Measurements from ENCODE around the gene ZNF181. TPM values are rescaled to one million over a fixed set of nuclear protein-coding genes. Genes with fewer than 3 reads are reported as not detected.
A peak's percentile ranks its signal among the peaks of the same experiment; 100 is the strongest.

The ZNF181 gene
- total and polyA plus RNA-seq, 2 donors (not counting 1 experiment from before 2014, with no cell fraction given): 6.6 to 22.0 TPM

DNA sequence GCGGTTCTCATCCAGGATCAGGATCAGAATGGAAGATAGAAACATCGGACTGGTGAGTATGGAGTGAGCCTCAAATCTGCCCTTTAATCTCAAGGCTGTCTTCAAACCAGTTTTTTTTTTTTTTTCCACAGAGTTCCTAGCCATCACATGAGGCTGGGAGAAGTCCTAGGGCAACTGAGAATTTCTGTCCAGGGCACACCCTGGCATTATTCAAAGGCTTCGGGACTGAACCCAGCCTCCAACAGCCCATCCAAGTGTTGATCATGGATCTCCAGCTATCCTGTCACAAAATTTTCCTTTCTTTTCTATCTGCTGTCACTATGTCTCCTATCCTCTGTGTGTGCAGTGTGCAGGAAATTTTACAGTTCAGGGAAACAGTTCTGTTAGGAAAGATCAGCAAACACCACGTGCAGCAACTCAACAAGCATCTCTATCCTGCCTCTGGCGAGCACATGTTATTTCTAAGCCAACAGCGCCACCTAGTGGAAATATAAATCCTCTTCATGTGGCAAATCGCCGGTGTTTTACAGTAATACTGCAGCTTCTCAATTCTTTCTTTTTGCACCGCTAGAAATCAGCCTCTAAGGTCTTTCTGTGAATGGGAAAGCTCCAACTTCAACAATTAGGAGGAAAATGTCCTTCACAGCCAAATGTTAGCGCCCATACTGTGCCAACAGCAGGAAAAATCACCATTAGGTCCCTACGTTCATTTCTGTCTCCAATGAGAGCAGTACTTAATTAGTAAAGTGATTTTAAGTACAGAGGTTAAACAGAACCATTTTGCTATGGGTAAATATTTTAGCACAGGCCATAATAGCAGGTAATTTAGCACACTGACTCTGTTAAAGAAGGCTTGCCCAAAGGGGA lies 21.4 kb upstream of the ZNF181 start:
- Histone ChIP-seq H3K27me3 (ENCODE audit: control insufficient read depth, insufficient read depth, low read length) (no peaks in the 10 kb centered on the region), H3K27ac (ENCODE audit: insufficient read depth, low read length) (no peak overlapping the region), H4K20me1 (ENCODE audit: control insufficient read depth, extremely low read depth, insufficient read depth, low read length) (no peaks in the 10 kb centered on the region), H3K79me2 (ENCODE audit: control insufficient read depth, insufficient read depth, low read length) (no peaks in the 10 kb centered on the region), H3K36me3 (ENCODE audit: control insufficient read depth, insufficient read depth, low read length) (no peaks in the 10 kb centered on the region), H3K4me3 (replicated peaks in 1 of 4; ENCODE audit: control extremely low read depth in 1 of 4, insufficient read depth in 1 of 4, low read depth in 3 of 4, low read length in 4 of 4) (no peak overlapping the region), H3K4me1 (ENCODE audit: control insufficient read depth, extremely low read depth, insufficient read depth, low read length) (no peaks in the 10 kb centered on the region), H3K4me2 (ENCODE audit: extremely low read depth, insufficient read depth, low read length) (no peak overlapping the region), H3K9me3 (ENCODE audit: control insufficient read depth, insufficient read depth, low read depth, low read length) (no peaks in the 10 kb centered on the region), H2AFZ (ENCODE audit: low read length) (no peak overlapping the region), H3K9ac (ENCODE audit: insufficient read depth, low read length) (no peak overlapping the region)
- TF ChIP-seq, protein P1, sequence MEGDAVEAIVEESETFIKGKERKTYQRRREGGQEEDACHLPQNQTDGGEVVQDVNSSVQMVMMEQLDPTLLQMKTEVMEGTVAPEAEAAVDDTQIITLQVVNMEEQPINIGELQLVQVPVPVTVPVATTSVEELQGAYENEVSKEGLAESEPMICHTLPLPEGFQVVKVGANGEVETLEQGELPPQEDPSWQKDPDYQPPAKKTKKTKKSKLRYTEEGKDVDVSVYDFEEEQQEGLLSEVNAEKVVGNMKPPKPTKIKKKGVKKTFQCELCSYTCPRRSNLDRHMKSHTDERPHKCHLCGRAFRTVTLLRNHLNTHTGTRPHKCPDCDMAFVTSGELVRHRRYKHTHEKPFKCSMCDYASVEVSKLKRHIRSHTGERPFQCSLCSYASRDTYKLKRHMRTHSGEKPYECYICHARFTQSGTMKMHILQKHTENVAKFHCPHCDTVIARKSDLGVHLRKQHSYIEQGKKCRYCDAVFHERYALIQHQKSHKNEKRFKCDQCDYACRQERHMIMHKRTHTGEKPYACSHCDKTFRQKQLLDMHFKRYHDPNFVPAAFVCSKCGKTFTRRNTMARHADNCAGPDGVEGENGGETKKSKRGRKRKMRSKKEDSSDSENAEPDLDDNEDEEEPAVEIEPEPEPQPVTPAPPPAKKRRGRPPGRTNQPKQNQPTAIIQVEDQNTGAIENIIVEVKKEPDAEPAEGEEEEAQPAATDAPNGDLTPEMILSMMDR (conservative IDR thresholded peaks at IDR 0.05 in 1 of 2, IDR thresholded peaks at IDR 0.05 in 1 of 2; ENCODE audit: low read depth in 1 of 2, low read length in 2 of 2): peak; percentile 58 to 61
- TF ChIP-seq EZH2 (IDR thresholded peaks at IDR 0.05; ENCODE audit: low read length, missing control alignments): no peak
- peak; percentile 59 to 87 for DNase-seq (ENCODE audit: low read depth in 2 of 2)

DNA sequence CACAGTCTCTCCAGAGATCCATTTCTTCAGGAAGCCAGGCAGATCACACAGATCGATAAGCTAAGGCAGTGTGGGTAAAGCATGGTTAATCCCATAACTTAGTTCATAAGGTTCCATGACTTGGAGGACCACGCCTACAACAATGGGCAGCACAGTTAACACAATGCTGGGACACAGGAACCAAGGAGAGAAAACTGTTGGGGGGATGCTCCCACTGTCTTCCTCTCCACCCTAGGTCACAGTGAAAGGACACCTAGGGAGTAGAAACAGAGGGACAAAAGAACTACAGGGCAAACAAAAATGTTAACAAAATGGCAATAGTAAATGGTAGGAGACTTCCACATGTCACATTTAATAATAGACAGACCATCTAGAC lies 20.8 kb upstream of the ZNF181 start:
- Histone ChIP-seq H3K4me2 (ENCODE audit: extremely low read depth, insufficient read depth, low read length) (no peak overlapping the region), H3K27ac (ENCODE audit: insufficient read depth, low read length) (no peak overlapping the region), H3K4me1 (ENCODE audit: control insufficient read depth, extremely low read depth, insufficient read depth, low read length) (no peaks in the 10 kb centered on the region), H3K4me3 (replicated peaks in 1 of 4; ENCODE audit: control extremely low read depth in 1 of 4, insufficient read depth in 1 of 4, low read depth in 3 of 4, low read length in 4 of 4) (no peak overlapping the region), H3K9ac (ENCODE audit: insufficient read depth, low read length) (no peak overlapping the region), H3K36me3 (ENCODE audit: control insufficient read depth, insufficient read depth, low read length) (no peaks in the 10 kb centered on the region), H3K9me3 (ENCODE audit: control insufficient read depth, insufficient read depth, low read depth, low read length) (no peaks in the 10 kb centered on the region), H2AFZ (ENCODE audit: low read length) (no peak overlapping the region), H3K27me3 (ENCODE audit: control insufficient read depth, insufficient read depth, low read length) (no peaks in the 10 kb centered on the region), H4K20me1 (ENCODE audit: control insufficient read depth, extremely low read depth, insufficient read depth, low read length) (no peaks in the 10 kb centered on the region), H3K79me2 (ENCODE audit: control insufficient read depth, insufficient read depth, low read length) (no peaks in the 10 kb centered on the region)
- TF ChIP-seq EZH2 (IDR thresholded peaks at IDR 0.05; ENCODE audit: low read length, missing control alignments): no peak
- TF ChIP-seq, protein P1 (conservative IDR thresholded peaks at IDR 0.05 in 1 of 2, IDR thresholded peaks at IDR 0.05 in 1 of 2; ENCODE audit: low read depth in 1 of 2, low read length in 2 of 2): no peak
- DNase-seq (ENCODE audit: low read depth in 2 of 2): no peak

DNA sequence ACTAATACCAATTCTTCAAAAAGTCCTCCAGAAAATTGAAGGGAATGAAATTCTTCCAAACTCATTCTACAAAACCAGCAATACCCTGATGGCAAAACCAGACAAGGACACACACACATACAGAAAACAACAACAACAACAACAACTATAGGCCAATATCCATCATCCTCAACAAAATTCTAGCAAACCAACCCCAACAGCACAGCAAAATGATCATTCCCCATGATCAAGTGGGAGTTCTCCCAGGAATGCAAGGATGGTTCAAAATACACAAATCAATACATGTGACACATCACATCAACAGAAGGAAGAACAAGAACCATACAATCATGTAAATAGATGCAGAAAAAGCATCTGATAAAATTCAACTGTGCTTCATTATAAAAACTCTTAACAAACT lies 18.7 kb upstream of the ZNF181 start:
- TF ChIP-seq, protein P1 (conservative IDR thresholded peaks at IDR 0.05 in 1 of 2, IDR thresholded peaks at IDR 0.05 in 1 of 2; ENCODE audit: low read depth in 1 of 2, low read length in 2 of 2): no peak
- no peak for TF ChIP-seq EZH2 (IDR thresholded peaks at IDR 0.05; ENCODE audit: low read length, missing control alignments)
- Histone ChIP-seq H3K79me2 (ENCODE audit: control insufficient read depth, insufficient read depth, low read length) (no peaks in the 10 kb centered on the region), H3K9me3 (ENCODE audit: control insufficient read depth, insufficient read depth, low read depth, low read length) (no peaks in the 10 kb centered on the region), H3K4me2 (ENCODE audit: extremely low read depth, insufficient read depth, low read length) (no peak overlapping the region), H3K27ac (ENCODE audit: insufficient read depth, low read length) (no peak overlapping the region), H4K20me1 (ENCODE audit: control insufficient read depth, extremely low read depth, insufficient read depth, low read length) (no peaks in the 10 kb centered on the region), H3K9ac (ENCODE audit: insufficient read depth, low read length) (no peak overlapping the region), H2AFZ (ENCODE audit: low read length) (no peak overlapping the region), H3K27me3 (ENCODE audit: control insufficient read depth, insufficient read depth, low read length) (no peaks in the 10 kb centered on the region), H3K36me3 (ENCODE audit: control insufficient read depth, insufficient read depth, low read length) (no peaks in the 10 kb centered on the region), H3K4me1 (ENCODE audit: control insufficient read depth, extremely low read depth, insufficient read depth, low read length) (no peaks in the 10 kb centered on the region), H3K4me3 (replicated peaks in 1 of 4; ENCODE audit: control extremely low read depth in 1 of 4, insufficient read depth in 1 of 4, low read depth in 3 of 4, low read length in 4 of 4) (no peak overlapping the region)
- DNase-seq (ENCODE audit: low read depth in 2 of 2): no peak

All from fibroblast of lung (primary cell).